AG04450 (cell line): ENCODE results near the gene PLEKHA6. TPM values are rescaled to one million over a fixed set of nuclear protein-coding genes. Genes with fewer than 3 reads are reported as not detected.

Source experiments
- CTCF ChIA-PET: fragments of 300-600, 350-600 bp; formaldehyde crosslinking; extraction: SDS; loops from one replicate; lab custom pipeline; 2022; ENCODE audit warnings: antibody characterized with exemption, inconsistent platforms; lab: Charles Lee
- POLR2A ChIA-PET: fragments of 350-600 bp; formaldehyde crosslinking; extraction: SDS; loops from one replicate; lab custom pipeline; 2021; ENCODE audit warnings: antibody characterized with exemption, inconsistent platforms; lab: Yijun Ruan, JAX
- DNase-seq: peaks from one replicate; pipeline ENCODE4 v3.0.0-alpha.2; 2011; ENCODE audit warnings: low read depth, low spot score
- H3K27ac ChIP-seq: one replicate; pipeline ENCODE4 v1.5.1; 2012; ENCODE audit warnings: low read depth, low read length, control low read depth
- H3K27me3 ChIP-seq: one replicate; pipeline ENCODE4 v1.6.0; 2012; ENCODE audit warnings: low read length; ENCODE audit not compliant: control insufficient read depth, insufficient read depth
- H3K4me3 ChIP-seq: 2 replicates; pipeline ENCODE4 v1.5.1; 2011; ENCODE audit warnings: mild to moderate bottlenecking, low read depth, low read length, control low read depth
- H3K9me3 ChIP-seq: 2 replicates; pipeline ENCODE4 v1.5.1; 2012; ENCODE audit warnings: low read length; ENCODE audit not compliant: control insufficient read depth, insufficient read depth
- CTCF ChIP-seq: IDR thresholded peaks from 2 replicates; pipeline ENCODE4 v1.5.1; 2011; ENCODE audit warnings: low read depth, low read length, control low read depth, inconsistent platforms
- polyA plus RNA-seq: library from polyadenylated mRNA; depleted of rRNA; stranded (reverse); fragments of >200 nt; gene quantifications from 2 replicates; pipeline ENCODE4 v1.2.3, GENCODE V29; 2011; rRNA removed
- small RNA-seq: library from RNA; depleted of rRNA; stranded (forward); fragments of <200 nt; gene quantifications from one replicate; pipeline ENCODE3, GENCODE V24; 2012; ENCODE audit warnings: low read depth; ENCODE audit not compliant: insufficient read length

PLEKHA6 gene
- polyA plus RNA-seq, 1 experiment: 6.8 TPM

GRCh38 chr1:204172404-204173029 lies 187.2 kb downstream of the PLEKHA6 start:
- ChIA-PET CTCF (interaction anchor here (0.9 to 13.8 kb wide), 7 partner anchors 10 to 226 kb away, joined by 3 to 212 read pairs (median 8); partner anchors contain the start of gene PLEKHA6), POLR2A (interaction anchor here (0.6 to 1.1 kb wide), 2 partner anchors 17 to 26 kb away, joined by 4 read pairs; no protein-coding TSS in a partner anchor)
- H3K27me3 ChIP-seq: no peaks in the 10 kb centered on the region
- TF ChIP-seq CTCF: no peak
- no peak for DNase-seq
- H3K4me3 ChIP-seq: no peak overlapping the region
- H3K27ac ChIP-seq: no peak overlapping the region
- peaks cover 3% of the 10 kb centered on the region for H3K9me3 ChIP-seq

GRCh38 chr1:204171751-204172178 lies 188.0 kb downstream of the PLEKHA6 start:
- DNase-seq: no peak
- Histone ChIP-seq H3K27ac (no peak overlapping the region), H3K27me3 (no peaks in the 10 kb centered on the region), H3K9me3 (peaks cover 3% of the 10 kb centered on the region), H3K4me3 (no peak overlapping the region)
- POLR2A ChIA-PET: interaction anchor here (1.1 kb wide), 1 partner anchor 27 kb away, joined by 4 read pairs; no protein-coding TSS in a partner anchor
- CTCF ChIA-PET: interaction anchor here (0.7 to 13.8 kb wide), 7 partner anchors 9 to 227 kb away, joined by 3 to 212 read pairs (median 8); partner anchors contain the start of gene PLEKHA6
- TF ChIP-seq CTCF: no peak

GRCh38 chr1:204170494-204171155 lies 189.1 kb downstream of the PLEKHA6 start:
- Histone ChIP-seq H3K27ac (no peak overlapping the region), H3K4me3 (no peak overlapping the region), H3K27me3 (no peaks in the 10 kb centered on the region), H3K9me3 (peaks cover 3% of the 10 kb centered on the region)
- no peak for TF ChIP-seq CTCF
- DNase-seq: no peak
- CTCF ChIA-PET: interaction anchor here (0.7 to 13.8 kb wide), 3 partner anchors 35 to 192 kb away, joined by 3 to 212 read pairs (median 190); partner anchors contain the start of gene PLEKHA6
- POLR2A ChIA-PET: no interaction called here

- TF ChIP-seq CTCF: no peak
- DNase-seq: no peak
- Histone ChIP-seq H3K27ac (no peak overlapping the region), H3K4me3 (no peak overlapping the region), H3K9me3 (peaks cover 3% of the 10 kb centered on the region), H3K27me3 (no peaks in the 10 kb centered on the region)
- ChIA-PET POLR2A (no interaction called here), CTCF (interaction anchor here (0.7 to 13.8 kb wide), 5 partner anchors 29 to 242 kb away, joined by 3 to 212 read pairs (median 122); partner anchors contain the start of gene PLEKHA6)
These were observed 189.9 kb downstream of the PLEKHA6 start for GRCh38 chr1:204169858-204170257.

Small RNAs within 50 kb of the gene (small RNA-seq; reads per million reads assigned to genes)
- gene AL606489.2: not detected

Other genes with a start within 250 kb of the PLEKHA6 start
- gene ETNK2, start 207.9 kb downstream of the PLEKHA6 start, polyA plus RNA-seq: 25.1 and 25.6 TPM in 2 replicates
- 0.72 and 0.94 TPM in 2 replicates for gene REN, start 193.6 kb downstream of the PLEKHA6 start, polyA plus RNA-seq
- gene KISS1, start 163.4 kb downstream of the PLEKHA6 start, polyA plus RNA-seq: 3.4 and 7.0 TPM in 2 replicates
- gene GOLT1A, start 145.9 kb downstream of the PLEKHA6 start, polyA plus RNA-seq: not detected in 2 replicates
- gene PPP1R15B, start 51.9 kb upstream of the PLEKHA6 start, polyA plus RNA-seq: 25.4 and 28.4 TPM in 2 replicates
- 4.9 and 6.3 TPM in 2 replicates for gene PIK3C2B, start 134.9 kb upstream of the PLEKHA6 start, polyA plus RNA-seq
- gene MDM4, start 156.5 kb upstream of the PLEKHA6 start, polyA plus RNA-seq: 16.3 and 21.4 TPM in 2 replicates